Right lobe of liver (tissue), 6 donors: ENCODE results near the gene ATP2B1. TPM values are rescaled to one million over a fixed set of nuclear protein-coding genes. Genes with fewer than 3 reads are reported as not detected.

Source experiments
- ATAC-seq, 4 donors: fragments of 200-7000 bp; cut with Tn5 transposase; one replicate each; pipeline ENCODE4 v1.9.1; 2020; ENCODE audit warnings: mild to moderate bottlenecking in 4 of 4, moderate library complexity in 4 of 4
- DNase-seq, 3 donors: peaks; one replicate each; pipeline ENCODE4 v3.0.0-alpha.2; 2020
- H3K27ac ChIP-seq, 3 donors: fragments of 200-600 bp; one replicate each; pipeline ENCODE4 v1.8.0; 2022
- H3K27me3 ChIP-seq, 2 donors: fragments of 200-600 bp; one replicate each; pipeline ENCODE4 v1.8.0; 2022
- H3K36me3 ChIP-seq, 4 donors: fragments of 200-600 bp; sonication (generic) in 1 of 4; one replicate each; pipeline versions ENCODE4 v1.5.1 to v1.8.0; 2017 to 2022; ENCODE audit warnings: control low read depth in 1 of 4
- H3K4me1 ChIP-seq, 4 donors: fragments of 200-600 bp; sonication (generic) in 1 of 4; one replicate each; pipeline versions ENCODE4 v1.5.1 to v1.8.0; 2017 to 2022; ENCODE audit warnings: control low read depth in 1 of 4
- H3K4me3 ChIP-seq, 3 donors: fragments of 200-600 bp; one replicate each; pipeline ENCODE4 v1.8.0; 2022
- H3K9me3 ChIP-seq, 4 donors: fragments of 200-600 bp; sonication (generic) in 1 of 4; one replicate each; pipeline versions ENCODE4 v1.5.1 to v1.8.0; 2017 to 2022; ENCODE audit warnings: control low read depth in 1 of 4
- POLR2A ChIP-seq: fragments of 450-650 bp; IDR thresholded peaks from one replicate; pipeline ENCODE4 v1.6.1; 2017; ENCODE audit warnings: antibody characterized with exemption, mild to moderate bottlenecking
- WGBS: methylation state at CpG from one replicate; pipeline ENCODE4 v1.1.6; 2018; ENCODE audit warnings: low coverage, low lambda C conversion rate; ENCODE audit not compliant: insufficient coverage; ENCODE audit errors: missing lambda C conversion rate; 5-methylcytosine and 5-hydroxymethylcytosine counted together
- intact Hi-C, 2 donors: fragments of 100-400 bp; cut with DNase I; formaldehyde crosslinking; loops; one replicate each; pipeline versions ENCODE4 v1.11.2 to v1.14.1; 2022
- small RNA-seq, 2 experiments: library from RNA; depleted of rRNA; stranded (forward); fragments of <200 nt; gene quantifications; one replicate each; pipeline ENCODE3, GENCODE V24; 2016
- total RNA-seq, 6 experiments: library from RNA; depleted of rRNA in 2 of 6; stranded (reverse); fragments of >200 nt in 2 of 6; fragmentation: NEBNext Ultra II Directional in 3 of 6; extraction: Animal tissue kit (Norgen Biotek cat#: 25700) in 3 of 6; gene quantifications; one replicate each; pipeline versions ENCODE4 v1.1.0 to v1.2.4, GENCODE V29; 2016 to 2023
- TF ChIP-seq, protein P1 (sequence below), 4 donors: fragments of 200-600 bp in 3 of 4; fragments of 450-650 bp in 1 of 4; IDR thresholded peaks; one replicate each; pipeline versions ENCODE4 v1.5.1 to v1.8.0; 2016 to 2022; ENCODE audit warnings: antibody characterized with exemption in 4 of 4, mild to moderate bottlenecking in 2 of 4
- donor health status: DM: no; HTN: yes; CAD: no.
- donor health status: DM: no; HTN: no; CAD: no.
- donor health status: DM: no; HTN: no; CAD: no.
- donor health status: DM: no; HTN: yes; CAD: no.
- donor health status: DM: no; HTN: yes; CAD: no.

Gene ATP2B1
- total RNA-seq, 6 experiments from 2014 or later = 10.4 to 23.9 (median 17.6) TPM

GRCh38 chr12:89539426-89540223 is 169.0 kb downstream of the ATP2B1 start:
- no peak for TF ChIP-seq POLR2A
- TF ChIP-seq, protein P1, sequence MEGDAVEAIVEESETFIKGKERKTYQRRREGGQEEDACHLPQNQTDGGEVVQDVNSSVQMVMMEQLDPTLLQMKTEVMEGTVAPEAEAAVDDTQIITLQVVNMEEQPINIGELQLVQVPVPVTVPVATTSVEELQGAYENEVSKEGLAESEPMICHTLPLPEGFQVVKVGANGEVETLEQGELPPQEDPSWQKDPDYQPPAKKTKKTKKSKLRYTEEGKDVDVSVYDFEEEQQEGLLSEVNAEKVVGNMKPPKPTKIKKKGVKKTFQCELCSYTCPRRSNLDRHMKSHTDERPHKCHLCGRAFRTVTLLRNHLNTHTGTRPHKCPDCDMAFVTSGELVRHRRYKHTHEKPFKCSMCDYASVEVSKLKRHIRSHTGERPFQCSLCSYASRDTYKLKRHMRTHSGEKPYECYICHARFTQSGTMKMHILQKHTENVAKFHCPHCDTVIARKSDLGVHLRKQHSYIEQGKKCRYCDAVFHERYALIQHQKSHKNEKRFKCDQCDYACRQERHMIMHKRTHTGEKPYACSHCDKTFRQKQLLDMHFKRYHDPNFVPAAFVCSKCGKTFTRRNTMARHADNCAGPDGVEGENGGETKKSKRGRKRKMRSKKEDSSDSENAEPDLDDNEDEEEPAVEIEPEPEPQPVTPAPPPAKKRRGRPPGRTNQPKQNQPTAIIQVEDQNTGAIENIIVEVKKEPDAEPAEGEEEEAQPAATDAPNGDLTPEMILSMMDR (IDR thresholded peaks at IDR 0.05) = no peak
- H3K9me3 ChIP-seq = no peaks in the 10 kb centered on the region
- WGBS = 35% methylated on average over 5 of the region's 5 CpGs
- DNase-seq = no peak
- no peak overlapping the region for H3K27ac ChIP-seq
- intact Hi-C loops = no loop called here
- H3K36me3 ChIP-seq = no peaks in the 10 kb centered on the region
- no peaks in the 10 kb centered on the region for H3K27me3 ChIP-seq
- peaks cover 0 to 3% (median 1%) of the 10 kb centered on the region in 4 donors for H3K4me1 ChIP-seq
- H3K4me3 ChIP-seq = no peak overlapping the region
- ATAC-seq = no peak

DNA sequence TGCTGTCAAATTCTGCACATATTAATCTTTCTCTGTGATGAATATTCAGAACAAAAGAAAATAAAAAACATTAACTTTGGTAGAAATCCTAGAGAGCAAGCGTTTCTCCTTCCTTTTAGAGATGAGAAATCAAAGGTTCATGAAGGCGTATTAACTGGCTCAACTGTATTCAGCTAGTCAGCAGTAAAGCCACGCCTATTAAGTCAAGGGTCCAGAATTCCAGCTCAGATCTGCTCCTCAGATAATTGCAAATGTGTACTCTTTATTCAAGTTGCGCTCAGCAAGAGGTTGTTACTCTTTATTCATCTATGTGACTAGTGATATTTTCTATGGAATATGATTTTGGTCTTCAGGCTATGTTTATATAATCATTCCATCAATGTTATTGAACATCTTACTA is 169.7 kb downstream of the ATP2B1 start:
- Histone ChIP-seq H3K27ac (no peak overlapping the region), H3K4me1 (no peaks in the 10 kb centered on the region), H3K4me3 (no peak overlapping the region), H3K9me3 (no peaks in the 10 kb centered on the region), H3K36me3 (no peaks in the 10 kb centered on the region), H3K27me3 (no peaks in the 10 kb centered on the region)
- intact Hi-C loops = no loop called here
- TF ChIP-seq, protein P1 (IDR thresholded peaks at IDR 0.05) = no peak
- TF ChIP-seq POLR2A = no peak
- WGBS = 84% methylated on average over 4 of the region's 4 CpGs
- ATAC-seq = no peak
- no peak for DNase-seq

Small RNA genes within 50 kb of the gene (small RNA-seq; reads per million reads assigned to genes)
- gene AC025034.2 (0 reads per million in 2 experiments), gene RNA5SP365 (0.29 to 0.91 reads per million in 2 experiments), gene RNU6-148P (0 reads per million in 2 experiments)

Other genes with a start within 250 kb of the ATP2B1 start
- gene GALNT4, start 184.0 kb downstream of the ATP2B1 start, total RNA-seq = 1 to 10 TPM; 2.5 to 6.2 (median 4.1) TPM
- gene POC1B, start 182.8 kb downstream of the ATP2B1 start, total RNA-seq = 10 to 100 TPM in 1 of 6 experiments, 1 to 10 TPM in 5; 5.3 to 14.5 (median 6.9) TPM